ENCODE results near the gene CD58.

CD58 gene

GRCh38 chr1:116529199-116529631 is 41.6 kb downstream of the CD58 start:
- Mint-ChIP-seq H3K4me1 (ENCODE audit: low read depth) (peaks cover 8% of the 10 kb centered on the region), H3K27me3 (ENCODE audit: low read depth) (no peaks in the 10 kb centered on the region), H3K27ac (no peak overlapping the region), H3K4me3 (no peak overlapping the region), H3K9me3 (peaks cover 22% of the 10 kb centered on the region), H3K36me3 (ENCODE audit: low read depth) (peaks cover 72% of the 10 kb centered on the region)

- Mint-ChIP-seq H3K9me3 (peaks cover 22% of the 10 kb centered on the region), H3K27me3 (ENCODE audit: low read depth) (no peaks in the 10 kb centered on the region), H3K4me1 (ENCODE audit: low read depth) (peaks cover 8% of the 10 kb centered on the region), H3K27ac (no peak overlapping the region), H3K36me3 (ENCODE audit: low read depth) (peaks cover 69% of the 10 kb centered on the region), H3K4me3 (no peak overlapping the region)
Measured at GRCh38 chr1:116528329-116529083, 42.3 kb downstream of the CD58 start.

GRCh38 chr1:116525440-116525839 is 45.4 kb downstream of the CD58 start:
- Mint-ChIP-seq H3K36me3 (ENCODE audit: low read depth) (peaks cover 66% of the 10 kb centered on the region), H3K27ac (no peak overlapping the region), H3K27me3 (ENCODE audit: low read depth) (no peaks in the 10 kb centered on the region), H3K9me3 (peaks cover 22% of the 10 kb centered on the region), H3K4me3 (no peak overlapping the region), H3K4me1 (ENCODE audit: low read depth) (peaks cover 2% of the 10 kb centered on the region)

- H3K27me3 Mint-ChIP-seq (ENCODE audit: low read depth): no peaks in the 10 kb centered on the region
- peaks cover 61% of the 10 kb centered on the region for H3K36me3 Mint-ChIP-seq (ENCODE audit: low read depth)
- no peak overlapping the region for H3K4me3 Mint-ChIP-seq
- peaks cover 5% of the 10 kb centered on the region for H3K9me3 Mint-ChIP-seq
- peaks cover 25% of the 10 kb centered on the region for H3K4me1 Mint-ChIP-seq (ENCODE audit: low read depth)
- no peak overlapping the region for H3K27ac Mint-ChIP-seq
Measured at GRCh38 chr1:116521186-116521585, 49.6 kb downstream of the CD58 start.

- Mint-ChIP-seq H3K4me3 (no peak overlapping the region), H3K4me1 (ENCODE audit: low read depth) (peaks cover 43% of the 10 kb centered on the region), H3K9me3 (no peaks in the 10 kb centered on the region), H3K36me3 (ENCODE audit: low read depth) (peaks cover 47% of the 10 kb centered on the region), H3K27ac (peak overlapping the region; percentile 74), H3K27me3 (ENCODE audit: low read depth) (no peaks in the 10 kb centered on the region)
Measured at GRCh38 chr1:116518400-116518799, 52.4 kb downstream of the CD58 start.

- Mint-ChIP-seq H3K4me3 (peak overlapping the region; percentile 50), H3K27ac (peak overlapping the region; percentile 79), H3K9me3 (peaks cover 3% of the 10 kb centered on the region), H3K36me3 (ENCODE audit: low read depth) (peaks cover 51% of the 10 kb centered on the region), H3K4me1 (ENCODE audit: low read depth) (peaks cover 54% of the 10 kb centered on the region), H3K27me3 (ENCODE audit: low read depth) (no peaks in the 10 kb centered on the region)
Measured at GRCh38 chr1:116516631-116517030, 54.2 kb downstream of the CD58 start.

GRCh38 chr1:116515702-116516101 is 55.1 kb downstream of the CD58 start:
- Mint-ChIP-seq H3K36me3 (ENCODE audit: low read depth) (peaks cover 56% of the 10 kb centered on the region), H3K4me1 (ENCODE audit: low read depth) (peaks cover 63% of the 10 kb centered on the region), H3K27ac (peak overlapping the region; percentile 93), H3K27me3 (ENCODE audit: low read depth) (no peaks in the 10 kb centered on the region), H3K4me3 (peak overlapping the region; percentile 64), H3K9me3 (peaks cover 9% of the 10 kb centered on the region)

- Mint-ChIP-seq H3K27ac (peak overlapping the region; percentile 93), H3K36me3 (ENCODE audit: low read depth) (peaks cover 54% of the 10 kb centered on the region), H3K9me3 (peaks cover 9% of the 10 kb centered on the region), H3K4me3 (peak overlapping the region; percentile 64), H3K4me1 (ENCODE audit: low read depth) (peaks cover 66% of the 10 kb centered on the region), H3K27me3 (ENCODE audit: low read depth) (no peaks in the 10 kb centered on the region)
Measured at GRCh38 chr1:116514708-116515525, 55.9 kb downstream of the CD58 start.

- Mint-ChIP-seq H3K4me3 (no peak overlapping the region), H3K4me1 (ENCODE audit: low read depth) (peaks cover 74% of the 10 kb centered on the region), H3K9me3 (peaks cover 9% of the 10 kb centered on the region), H3K36me3 (ENCODE audit: low read depth) (peaks cover 52% of the 10 kb centered on the region), H3K27me3 (ENCODE audit: low read depth) (no peaks in the 10 kb centered on the region), H3K27ac (peak overlapping the region; percentile 55)
Measured at GRCh38 chr1:116513956-116514355, 56.9 kb downstream of the CD58 start.

- H3K4me3 Mint-ChIP-seq: peak overlapping the region; percentile 45
- no peaks in the 10 kb centered on the region for H3K27me3 Mint-ChIP-seq (ENCODE audit: low read depth)
- H3K4me1 Mint-ChIP-seq (ENCODE audit: low read depth): peaks cover 70% of the 10 kb centered on the region
- peaks cover 9% of the 10 kb centered on the region for H3K9me3 Mint-ChIP-seq
- H3K36me3 Mint-ChIP-seq (ENCODE audit: low read depth): peaks cover 45% of the 10 kb centered on the region
- peak overlapping the region; percentile 28 for H3K27ac Mint-ChIP-seq
Measured at GRCh38 chr1:116511459-116512019, 59.3 kb downstream of the CD58 start.

GRCh38 chr1:116510361-116510760 is 60.5 kb downstream of the CD58 start:
- Mint-ChIP-seq H3K4me1 (ENCODE audit: low read depth) (peaks cover 70% of the 10 kb centered on the region), H3K4me3 (no peak overlapping the region), H3K9me3 (peaks cover 9% of the 10 kb centered on the region), H3K27ac (peak overlapping the region; percentile 83), H3K27me3 (ENCODE audit: low read depth) (no peaks in the 10 kb centered on the region), H3K36me3 (ENCODE audit: low read depth) (peaks cover 41% of the 10 kb centered on the region)

- Mint-ChIP-seq H3K4me1 (ENCODE audit: low read depth) (peaks cover 72% of the 10 kb centered on the region), H3K9me3 (peaks cover 9% of the 10 kb centered on the region), H3K27ac (peak overlapping the region; percentile 89), H3K36me3 (ENCODE audit: low read depth) (peaks cover 41% of the 10 kb centered on the region), H3K4me3 (peak overlapping the region; percentile 52), H3K27me3 (ENCODE audit: low read depth) (no peaks in the 10 kb centered on the region)
Measured at GRCh38 chr1:116508984-116509980, 61.5 kb downstream of the CD58 start.

GRCh38 chr1:116508085-116508983 is 62.5 kb downstream of the CD58 start:
- Mint-ChIP-seq H3K27me3 (ENCODE audit: low read depth) (no peaks in the 10 kb centered on the region), H3K4me3 (peak overlapping the region; percentile 16), H3K4me1 (ENCODE audit: low read depth) (peaks cover 78% of the 10 kb centered on the region), H3K27ac (peak overlapping the region; percentile 89), H3K36me3 (ENCODE audit: low read depth) (peaks cover 45% of the 10 kb centered on the region), H3K9me3 (peaks cover 9% of the 10 kb centered on the region)
